ENCODE data around the gene CDH15. TPM values are rescaled to one million over a fixed set of nuclear protein-coding genes. Genes with fewer than 3 reads are reported as not detected.
A peak's percentile ranks its signal among the peaks of the same experiment; 100 is the strongest.

CDH15 gene
- total and polyA plus RNA-seq, 2 of the 13 experiments (the other 11 are each of a cell fraction or from before 2014, with no cell fraction given): 0.74 to 2.2 TPM

DNA sequence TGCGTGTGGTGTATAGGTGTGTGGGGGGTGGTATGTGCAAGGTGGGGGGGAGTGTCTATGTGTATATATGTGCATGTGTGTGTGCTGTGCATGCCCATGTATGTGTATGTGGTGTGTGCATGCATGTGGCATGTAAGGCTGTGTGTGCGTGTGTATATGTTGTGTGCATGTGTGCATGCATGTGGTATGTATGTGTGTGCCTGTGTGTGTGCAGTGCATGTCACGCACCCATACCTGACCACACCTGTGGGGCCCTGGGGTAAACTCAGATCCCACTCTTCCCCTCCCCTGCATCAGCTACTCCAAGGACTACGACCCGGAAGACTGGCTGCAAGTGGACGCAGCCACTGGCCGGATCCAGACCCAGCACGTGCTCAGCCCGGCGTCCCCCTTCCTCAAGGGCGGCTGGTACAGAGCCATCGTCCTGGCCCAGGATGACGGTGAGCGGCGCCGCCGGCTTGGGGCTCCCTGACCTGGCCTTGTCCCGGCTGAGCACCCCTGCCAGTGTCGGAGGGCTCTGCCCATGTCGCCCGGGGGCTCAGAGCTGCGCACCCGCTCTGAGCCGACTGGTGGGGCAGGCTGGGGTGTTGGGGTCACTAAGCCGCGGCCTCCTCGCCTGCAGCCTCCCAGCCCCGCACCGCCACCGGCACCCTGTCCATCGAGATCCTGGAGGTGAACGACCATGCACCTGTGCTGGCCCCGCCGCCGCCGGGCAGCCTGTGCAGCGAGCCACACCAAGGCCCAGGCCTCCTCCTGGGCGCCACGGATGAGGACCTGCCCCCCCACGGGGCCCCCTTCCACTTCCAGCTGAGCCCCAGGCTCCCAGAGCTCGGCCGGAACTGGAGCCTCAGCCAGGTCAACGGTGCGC, 19.7 kb downstream of the CDH15 start (continued):
- TF ChIP-seq, protein P1, sequence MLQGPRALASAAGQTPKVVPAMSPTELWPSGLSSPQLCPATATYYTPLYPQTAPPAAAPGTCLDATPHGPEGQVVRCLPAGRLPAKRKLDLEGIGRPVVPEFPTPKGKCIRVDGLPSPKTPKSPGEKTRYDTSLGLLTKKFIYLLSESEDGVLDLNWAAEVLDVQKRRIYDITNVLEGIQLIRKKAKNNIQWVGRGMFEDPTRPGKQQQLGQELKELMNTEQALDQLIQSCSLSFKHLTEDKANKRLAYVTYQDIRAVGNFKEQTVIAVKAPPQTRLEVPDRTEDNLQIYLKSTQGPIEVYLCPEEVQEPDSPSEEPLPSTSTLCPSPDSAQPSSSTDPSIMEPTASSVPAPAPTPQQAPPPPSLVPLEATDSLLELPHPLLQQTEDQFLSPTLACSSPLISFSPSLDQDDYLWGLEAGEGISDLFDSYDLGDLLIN (CRISPR knock-in tag; IDR thresholded peaks at IDR 0.05; ENCODE audit: borderline replicate concordance): no peak
- TF ChIP-seq, protein P2, sequence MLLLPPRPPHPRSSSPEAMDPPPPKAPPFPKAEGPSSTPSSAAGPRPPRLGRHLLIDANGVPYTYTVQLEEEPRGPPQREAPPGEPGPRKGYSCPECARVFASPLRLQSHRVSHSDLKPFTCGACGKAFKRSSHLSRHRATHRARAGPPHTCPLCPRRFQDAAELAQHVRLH (CRISPR knock-in tag; IDR thresholded peaks at IDR 0.05; ENCODE audit: borderline replicate concordance, low read depth): peak; percentile 84; the same call in 1 of the 2 replicates
- no peak for TF ChIP-seq MIER2 (CRISPR knock-in tag; IDR thresholded peaks at IDR 0.05)
- TF ChIP-seq, protein P3, sequence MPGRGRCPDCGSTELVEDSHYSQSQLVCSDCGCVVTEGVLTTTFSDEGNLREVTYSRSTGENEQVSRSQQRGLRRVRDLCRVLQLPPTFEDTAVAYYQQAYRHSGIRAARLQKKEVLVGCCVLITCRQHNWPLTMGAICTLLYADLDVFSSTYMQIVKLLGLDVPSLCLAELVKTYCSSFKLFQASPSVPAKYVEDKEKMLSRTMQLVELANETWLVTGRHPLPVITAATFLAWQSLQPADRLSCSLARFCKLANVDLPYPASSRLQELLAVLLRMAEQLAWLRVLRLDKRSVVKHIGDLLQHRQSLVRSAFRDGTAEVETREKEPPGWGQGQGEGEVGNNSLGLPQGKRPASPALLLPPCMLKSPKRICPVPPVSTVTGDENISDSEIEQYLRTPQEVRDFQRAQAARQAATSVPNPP (CRISPR knock-in tag; IDR thresholded peaks at IDR 0.05): no peak
- TF ChIP-seq, protein P4, sequence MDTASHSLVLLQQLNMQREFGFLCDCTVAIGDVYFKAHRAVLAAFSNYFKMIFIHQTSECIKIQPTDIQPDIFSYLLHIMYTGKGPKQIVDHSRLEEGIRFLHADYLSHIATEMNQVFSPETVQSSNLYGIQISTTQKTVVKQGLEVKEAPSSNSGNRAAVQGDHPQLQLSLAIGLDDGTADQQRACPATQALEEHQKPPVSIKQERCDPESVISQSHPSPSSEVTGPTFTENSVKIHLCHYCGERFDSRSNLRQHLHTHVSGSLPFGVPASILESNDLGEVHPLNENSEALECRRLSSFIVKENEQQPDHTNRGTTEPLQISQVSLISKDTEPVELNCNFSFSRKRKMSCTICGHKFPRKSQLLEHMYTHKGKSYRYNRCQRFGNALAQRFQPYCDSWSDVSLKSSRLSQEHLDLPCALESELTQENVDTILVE (CRISPR knock-in tag; IDR thresholded peaks at IDR 0.05): no peak
- TF ChIP-seq, protein P5, sequence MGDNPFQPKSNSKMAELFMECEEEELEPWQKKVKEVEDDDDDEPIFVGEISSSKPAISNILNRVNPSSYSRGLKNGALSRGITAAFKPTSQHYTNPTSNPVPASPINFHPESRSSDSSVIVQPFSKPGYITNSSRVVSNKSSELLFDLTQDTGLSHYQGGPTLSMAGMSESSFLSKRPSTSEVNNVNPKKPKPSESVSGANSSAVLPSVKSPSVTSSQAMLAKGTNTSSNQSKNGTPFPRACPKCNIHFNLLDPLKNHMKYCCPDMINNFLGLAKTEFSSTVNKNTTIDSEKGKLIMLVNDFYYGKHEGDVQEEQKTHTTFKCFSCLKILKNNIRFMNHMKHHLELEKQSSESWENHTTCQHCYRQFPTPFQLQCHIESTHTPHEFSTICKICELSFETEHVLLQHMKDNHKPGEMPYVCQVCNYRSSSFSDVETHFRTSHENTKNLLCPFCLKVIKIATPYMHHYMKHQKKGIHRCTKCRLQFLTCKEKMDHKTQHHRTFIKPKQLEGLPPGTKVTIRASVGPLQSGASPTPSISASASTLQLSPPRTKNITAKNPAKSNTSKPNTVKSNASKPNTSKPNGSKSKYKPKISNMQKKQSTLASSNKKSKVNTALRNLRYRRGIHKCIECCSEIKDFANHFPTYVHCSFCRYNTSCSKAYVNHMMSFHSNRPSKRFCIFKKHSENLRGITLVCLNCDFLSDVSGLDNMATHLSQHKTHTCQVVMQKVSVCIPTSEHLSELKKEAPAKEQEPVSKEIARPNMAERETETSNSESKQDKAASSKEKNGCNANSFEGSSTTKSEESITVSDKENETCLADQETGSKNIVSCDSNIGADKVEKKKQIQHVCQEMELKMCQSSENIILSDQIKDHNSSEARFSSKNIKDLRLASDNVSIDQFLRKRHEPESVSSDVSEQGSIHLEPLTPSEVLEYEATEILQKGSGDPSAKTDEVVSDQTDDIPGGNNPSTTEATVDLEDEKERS (CRISPR knock-in tag; IDR thresholded peaks at IDR 0.05): peak; percentile 25; the same call in 1 of the 2 replicates
- TF ChIP-seq PHF5A (CRISPR knock-in tag; IDR thresholded peaks at IDR 0.05; ENCODE audit: low read depth, unreplicated experiment): no peak
- TF ChIP-seq HDAC1 (CRISPR knock-in tag; IDR thresholded peaks at IDR 0.05): peak; percentile 75
- peak; percentile 15; the same call in 1 of the 2 replicates for TF ChIP-seq THAP11 (CRISPR knock-in tag; IDR thresholded peaks at IDR 0.05)
- TF ChIP-seq ESRRA (CRISPR knock-in tag; IDR thresholded peaks at IDR 0.05; ENCODE audit: low read depth): peak; percentile 75
- peak; percentile 27 for TF ChIP-seq SPEN (CRISPR knock-in tag; IDR thresholded peaks at IDR 0.05; ENCODE audit: low read depth)
- no peak for TF ChIP-seq NPAS2 (CRISPR knock-in tag; IDR thresholded peaks at IDR 0.05; ENCODE audit: borderline replicate concordance)
- TF ChIP-seq, protein P6, sequence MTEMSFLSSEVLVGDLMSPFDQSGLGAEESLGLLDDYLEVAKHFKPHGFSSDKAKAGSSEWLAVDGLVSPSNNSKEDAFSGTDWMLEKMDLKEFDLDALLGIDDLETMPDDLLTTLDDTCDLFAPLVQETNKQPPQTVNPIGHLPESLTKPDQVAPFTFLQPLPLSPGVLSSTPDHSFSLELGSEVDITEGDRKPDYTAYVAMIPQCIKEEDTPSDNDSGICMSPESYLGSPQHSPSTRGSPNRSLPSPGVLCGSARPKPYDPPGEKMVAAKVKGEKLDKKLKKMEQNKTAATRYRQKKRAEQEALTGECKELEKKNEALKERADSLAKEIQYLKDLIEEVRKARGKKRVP (CRISPR knock-in tag; IDR thresholded peaks at IDR 0.05): peak in 1 of 2 experiments; percentile 10; a peak in 1 of 4 replicates
- no peak for TF ChIP-seq TRIM24 (CRISPR knock-in tag; IDR thresholded peaks at IDR 0.05)
- peak; percentile 67 for TF ChIP-seq RAD21 (CRISPR knock-in tag; IDR thresholded peaks at IDR 0.05)
- TF ChIP-seq ZFP82 (CRISPR knock-in tag; IDR thresholded peaks at IDR 0.05; ENCODE audit: borderline replicate concordance): no peak
